Measurements from ENCODE around the gene FGD5.

FGD5 gene

DNA sequence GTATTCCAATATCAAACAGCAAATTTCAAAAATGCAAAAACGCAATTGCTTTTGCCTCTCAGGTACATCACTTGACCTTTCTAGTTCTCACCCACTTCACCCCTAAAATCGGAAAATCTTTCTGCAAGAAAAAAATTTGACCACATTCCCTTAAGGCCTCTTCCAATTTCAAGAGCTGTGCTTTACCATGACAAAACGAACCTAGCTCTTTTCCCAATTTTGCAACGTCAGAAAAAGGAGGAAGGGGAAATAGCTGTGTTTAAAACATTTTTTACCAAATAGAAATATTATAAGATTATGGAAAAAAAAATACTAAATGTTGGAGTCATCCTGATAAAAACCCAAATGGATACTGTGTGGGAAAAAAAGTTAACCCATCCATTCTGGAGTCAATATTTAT is 127.5 kb downstream of the FGD5 start:
- no peak for DNase-seq

DNA sequence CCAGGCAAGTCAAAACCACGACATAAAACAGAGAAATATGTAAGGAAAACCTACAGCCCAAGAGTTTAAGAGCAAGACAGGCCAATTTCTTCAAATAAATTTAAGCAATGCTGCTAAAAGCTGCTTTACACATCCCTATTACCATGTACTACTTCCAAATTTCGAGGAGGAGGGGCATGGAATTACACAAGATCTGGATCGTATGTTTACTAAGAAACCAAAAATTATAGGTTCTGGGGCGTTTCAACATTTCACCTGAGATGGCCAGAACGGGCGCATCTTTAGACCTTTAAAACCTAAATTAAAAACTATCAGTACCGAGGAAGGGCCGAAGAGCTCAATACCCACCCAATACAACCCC is 128.0 kb downstream of the FGD5 start:
- DNase-seq: no peak

DNA sequence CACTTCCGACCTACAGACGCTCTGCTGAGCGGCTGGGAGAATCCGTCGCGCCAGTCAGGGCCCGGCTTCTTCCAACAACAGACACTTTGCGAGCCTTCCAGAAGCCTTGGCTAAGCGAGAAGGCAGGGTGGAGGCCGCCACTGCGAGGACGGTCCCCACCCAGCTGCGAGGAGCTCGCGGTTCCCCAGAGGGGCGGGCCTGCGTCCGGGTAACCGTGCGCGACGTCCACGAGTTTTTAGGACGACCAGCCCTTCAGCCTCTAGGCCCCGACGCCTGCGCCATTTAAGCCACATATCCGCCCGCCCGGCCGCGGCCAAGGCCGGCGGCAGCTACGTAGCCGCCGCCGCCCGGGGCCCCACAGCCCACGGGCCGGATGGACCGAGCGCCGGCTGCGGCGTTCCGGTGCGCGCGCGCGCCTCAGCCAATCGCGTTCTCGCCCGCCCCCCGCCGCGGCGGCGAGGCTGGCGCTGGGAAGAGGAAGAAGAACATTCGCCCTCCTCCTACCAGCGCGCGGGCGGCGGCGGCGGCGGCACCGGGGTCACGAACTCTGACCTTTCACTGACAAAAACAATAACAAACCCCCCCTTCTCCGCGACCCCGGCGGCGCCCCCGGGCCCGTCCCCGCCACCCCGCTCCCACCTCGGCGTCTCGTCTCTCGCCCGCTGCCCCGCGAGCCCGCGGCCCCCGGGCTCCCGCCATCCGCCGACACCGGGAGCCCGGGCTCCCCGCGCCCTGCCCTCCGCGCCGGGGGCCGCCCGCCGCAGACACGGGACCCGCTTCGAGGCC is 128.5 kb downstream of the FGD5 start, which contains the start of gene NR2C2:
TSS of gene NR2C2 (plus strand) at position 484 of the 786 bp plus-strand sequence. CDS start 56,332 bp downstream, outside the sequence.
- peak; percentile 78 to 82 for DNase-seq

DNA sequence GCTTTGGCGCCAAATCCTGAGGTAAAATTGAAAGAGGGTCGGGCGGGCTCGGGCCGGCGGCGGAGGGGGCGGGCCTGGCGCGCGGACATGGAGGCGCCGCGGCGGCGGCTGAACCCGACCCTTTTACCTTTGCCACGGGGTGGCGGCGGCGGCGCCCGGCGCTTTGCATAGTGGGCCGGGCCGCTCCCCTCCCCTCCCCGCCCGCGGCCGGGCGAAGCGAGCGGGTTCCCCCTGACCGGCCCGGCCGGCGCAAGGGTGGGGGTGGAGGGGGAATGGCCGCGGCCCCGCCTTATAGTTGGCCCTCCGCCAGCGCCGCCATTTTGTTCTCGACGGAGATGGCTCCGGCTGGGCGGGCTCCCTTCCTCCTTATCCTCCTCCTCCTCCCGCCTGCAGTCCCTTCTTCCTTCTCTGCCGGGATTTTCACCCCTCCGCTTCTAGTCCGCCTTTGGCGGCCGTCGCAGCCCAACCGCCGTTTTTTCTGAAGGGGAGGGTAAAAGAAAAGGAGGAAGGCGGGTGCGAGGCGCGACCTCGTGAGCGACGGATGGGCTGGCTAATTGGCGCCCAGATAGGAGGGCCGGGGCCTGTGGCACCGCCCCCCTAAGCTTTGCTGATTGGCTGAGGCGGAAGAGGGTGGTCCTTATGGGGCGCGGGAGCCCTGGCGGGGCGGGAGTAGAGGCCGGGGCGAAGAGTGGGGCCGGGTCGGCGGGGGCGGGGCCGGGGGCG is 129.3 kb downstream of the FGD5 start:
- DNase-seq: peak; percentile 89 to 93

DNA sequence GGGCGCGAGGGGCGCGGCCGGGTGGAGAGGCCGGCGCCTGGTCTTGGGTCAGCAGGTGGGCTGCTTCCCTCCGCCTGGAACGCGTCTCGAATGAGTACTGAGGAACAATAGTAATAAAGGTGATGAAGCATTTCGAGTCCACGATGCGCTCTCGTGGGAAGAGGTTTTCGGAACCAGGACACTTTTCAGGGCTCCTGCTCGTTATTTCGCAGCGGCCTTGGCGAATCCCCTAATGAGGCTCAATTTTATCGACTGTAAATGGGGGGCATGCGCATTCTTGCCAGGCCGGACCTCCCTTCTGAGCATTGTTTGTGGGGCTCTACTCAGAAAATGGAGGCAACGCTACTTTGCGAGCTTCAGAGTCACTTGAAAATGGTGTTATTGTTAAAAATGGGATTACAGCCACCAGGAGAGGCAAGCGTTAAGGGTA is 129.9 kb downstream of the FGD5 start:
- DNase-seq: no peak

DNA sequence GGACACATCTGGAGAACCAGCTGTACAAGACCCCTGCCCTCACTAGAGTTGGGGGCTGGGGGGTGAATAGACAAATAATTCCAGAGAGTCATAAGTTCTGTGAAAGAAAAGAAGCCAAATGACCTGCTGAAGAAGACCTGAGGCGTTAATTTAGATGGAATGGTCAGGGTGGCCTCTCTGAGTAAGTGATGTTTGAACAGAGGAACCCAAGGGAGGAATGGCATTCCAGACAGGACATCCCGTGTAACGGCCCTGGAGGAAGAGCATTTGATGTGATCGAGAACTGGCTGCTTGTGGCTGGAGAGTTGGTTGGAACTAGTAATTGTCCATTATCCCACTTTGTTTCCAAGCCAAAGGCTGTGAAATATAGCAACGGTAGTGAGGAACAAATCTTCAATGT is 130.4 kb downstream of the FGD5 start:
- DNase-seq: no peak

DNA sequence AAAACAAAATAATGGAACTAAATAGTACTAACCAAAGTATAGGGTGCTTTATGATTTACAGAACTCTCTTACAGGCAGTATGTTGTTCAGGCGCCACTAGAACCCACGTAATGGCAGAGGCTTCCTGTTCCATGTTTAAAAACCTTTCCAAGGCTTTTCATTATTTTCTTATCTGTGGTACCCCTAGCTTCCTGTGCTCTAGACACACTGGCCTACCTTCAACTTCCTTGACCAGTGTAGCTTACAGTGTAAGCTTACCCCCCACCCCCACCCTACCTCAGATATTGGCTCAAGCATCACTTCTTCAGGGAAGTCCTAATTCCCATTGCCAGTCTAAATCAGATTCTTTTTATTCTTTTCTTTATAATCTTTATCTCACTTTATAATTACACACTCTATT is 131.5 kb downstream of the FGD5 start:
- no peak for DNase-seq

DNA sequence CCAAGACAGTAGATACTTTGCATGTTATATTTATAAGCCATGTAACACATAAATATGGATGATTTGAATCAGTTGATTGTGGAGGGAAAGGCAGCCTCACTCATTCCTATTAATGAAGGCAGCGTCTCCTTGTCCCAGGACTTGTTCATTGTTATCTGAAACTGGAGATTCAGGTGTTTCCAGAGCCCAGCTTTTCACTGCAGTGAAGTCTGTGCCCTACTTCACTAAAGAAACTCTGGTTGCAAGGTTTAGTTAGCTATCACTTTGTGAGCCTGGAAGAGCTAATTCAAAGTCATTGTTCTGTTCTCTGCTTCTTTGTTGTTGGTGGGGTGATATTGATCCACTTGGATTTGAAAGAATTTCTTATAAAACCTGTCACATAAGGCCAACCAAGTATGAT is 138.4 kb downstream of the FGD5 start:
- no peak for DNase-seq

DNA sequence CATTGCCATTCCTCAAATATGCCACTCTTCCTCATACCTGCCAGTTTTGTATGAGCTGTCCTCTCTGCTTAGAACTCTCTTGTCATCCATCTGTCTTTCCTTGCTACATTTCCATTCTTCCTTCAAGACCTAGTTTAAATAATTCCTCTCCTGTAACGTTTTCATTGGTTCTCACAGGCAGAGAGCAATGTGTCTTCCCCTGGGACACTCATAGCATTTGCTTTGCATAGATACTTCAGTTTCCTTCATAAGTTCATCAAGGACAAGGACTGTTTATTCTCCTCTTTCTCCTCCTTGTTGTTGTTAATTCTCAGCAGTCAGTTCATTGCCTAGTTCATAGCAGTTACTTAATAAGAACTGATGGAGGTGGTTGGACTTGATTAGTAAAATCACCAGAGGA is 139.2 kb downstream of the FGD5 start:
- no peak for DNase-seq

DNA sequence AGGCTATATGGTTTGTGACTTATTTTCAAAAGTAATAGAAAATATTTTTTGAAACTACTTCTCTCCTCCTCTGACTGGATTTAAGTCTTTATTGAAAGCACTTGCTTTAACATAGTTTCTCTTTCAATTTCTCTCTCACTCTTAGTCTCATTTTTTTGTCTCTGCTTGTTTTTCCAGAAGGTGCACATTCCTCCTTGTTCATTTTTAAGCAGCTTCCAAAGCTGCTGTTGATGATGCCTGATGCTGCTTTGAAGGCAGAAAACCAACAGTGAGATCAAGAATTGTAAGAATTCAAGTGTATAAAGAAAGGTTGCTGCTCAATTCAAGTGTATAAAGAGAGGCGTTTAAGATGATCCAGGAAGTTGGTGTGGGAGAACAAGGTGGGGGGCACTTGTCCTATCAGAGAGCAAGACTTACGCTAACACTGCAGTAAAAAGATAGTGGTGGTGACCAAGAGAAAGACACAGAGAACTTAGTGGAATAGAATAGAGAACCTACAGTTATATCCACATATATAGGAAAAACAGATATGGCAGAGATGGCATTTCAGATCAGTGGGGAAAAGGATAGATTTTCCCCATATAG is 140.7 kb downstream of the FGD5 start:
- DNase-seq: no peak

DNA sequence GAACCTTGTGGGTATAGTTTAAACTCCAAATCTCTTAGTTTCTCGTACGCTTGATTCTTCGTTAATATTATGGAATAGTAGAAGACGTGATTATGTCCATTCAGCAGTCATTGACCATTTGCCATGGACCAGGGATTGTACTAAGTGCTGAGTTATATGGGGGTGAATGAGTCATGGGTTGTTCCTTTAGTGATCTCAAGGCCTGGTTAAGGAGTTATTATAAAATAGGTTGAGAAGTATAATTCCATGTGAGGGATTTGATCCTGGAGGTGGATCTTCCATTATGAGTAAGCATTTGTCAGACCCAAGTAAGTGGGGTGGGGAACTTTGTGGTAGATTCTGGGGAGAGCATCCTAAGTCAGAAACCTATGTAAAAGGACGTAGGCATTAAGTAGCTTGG is 144.0 kb downstream of the FGD5 start:
- DNase-seq: no peak

DNA sequence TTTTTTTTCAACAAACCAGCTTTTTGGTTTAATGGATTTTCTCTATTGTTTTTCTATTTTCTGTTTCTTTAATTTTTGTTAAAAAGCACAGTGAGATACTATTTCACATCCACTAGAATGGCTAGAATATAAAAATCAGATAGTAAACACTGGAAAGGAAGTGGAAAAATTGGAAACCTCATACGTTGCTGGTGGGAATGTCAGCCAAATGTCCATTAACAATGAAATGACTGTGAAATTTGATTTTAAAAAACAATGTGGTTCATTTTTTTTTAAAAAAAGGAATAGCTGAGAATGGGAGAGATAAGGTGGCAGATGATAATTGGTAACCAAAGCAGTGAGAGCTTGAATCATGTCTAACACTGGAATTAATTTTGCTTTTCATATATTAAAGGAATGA is 148.5 kb downstream of the FGD5 start:
- DNase-seq: no peak

DNA sequence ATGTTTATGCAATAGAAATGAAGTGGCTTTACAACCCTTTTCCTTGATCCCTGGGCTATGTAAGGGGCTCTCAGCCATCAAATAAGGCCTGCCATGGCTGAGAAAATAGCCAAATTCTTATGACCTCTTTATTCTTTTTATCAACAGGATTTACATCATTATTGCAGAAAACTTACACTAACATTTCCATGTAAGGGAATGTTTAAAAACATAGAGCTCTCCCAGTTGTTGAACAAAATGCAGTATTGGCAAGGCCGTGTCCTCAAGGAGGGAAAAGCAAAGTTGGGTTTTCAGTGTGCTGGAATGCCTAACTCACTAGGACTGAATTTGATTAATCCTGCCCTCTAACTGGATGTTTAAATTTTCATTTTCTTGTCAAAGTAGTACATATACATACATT is 150.9 kb downstream of the FGD5 start:
- no peak for DNase-seq

DNA sequence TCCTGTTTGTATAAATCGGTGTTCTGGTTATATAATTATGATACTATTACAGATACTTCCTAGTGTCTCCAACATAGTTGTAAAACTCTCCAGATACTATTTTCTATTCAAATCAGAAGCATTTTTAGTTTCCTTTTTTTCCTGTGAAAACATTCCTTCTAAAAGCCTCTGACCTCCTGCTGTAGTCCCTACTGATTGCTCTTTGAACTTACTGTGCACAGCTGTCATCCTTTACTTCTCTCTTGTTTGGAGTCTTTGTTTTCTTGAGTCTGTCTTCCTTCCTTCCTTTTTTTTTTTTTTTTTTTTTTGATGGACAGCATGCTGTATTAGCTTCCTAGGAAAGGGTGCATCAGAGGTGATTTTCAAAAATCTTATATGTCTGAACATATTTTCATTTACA is 157.6 kb downstream of the FGD5 start:
- no peak for DNase-seq

DNA sequence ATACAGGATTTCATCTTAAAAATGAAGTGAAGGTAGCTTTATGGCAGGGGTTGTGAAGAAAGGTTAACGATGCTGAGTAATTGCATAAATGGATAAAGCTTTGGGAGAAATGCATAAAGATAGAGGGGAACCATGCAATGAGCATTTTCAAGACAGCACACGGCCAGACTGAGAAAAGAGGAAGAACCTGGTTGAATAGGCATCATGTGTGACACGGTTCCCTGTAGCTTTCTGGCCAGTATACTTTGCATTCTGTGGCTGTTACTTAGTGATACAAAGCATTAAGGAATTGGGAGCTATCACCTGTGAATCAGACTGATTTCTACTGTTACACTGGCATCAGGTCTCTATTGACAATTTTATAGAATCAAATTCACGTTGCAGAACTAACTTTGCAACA is 161.9 kb downstream of the FGD5 start:
- no peak for DNase-seq
